Left lung (tissue), 10 donors: ENCODE measurements around the gene MPP3. TPM values are rescaled to one million over a fixed set of nuclear protein-coding genes. Genes with fewer than 3 reads are reported as not detected.

Experiments used
- ATAC-seq: fragments of 200-7000 bp; cut with Tn5 transposase; one replicate; pipeline ENCODE4 v1.9.1; 2020; ENCODE audit warnings: moderate library complexity
- DNase-seq, 4 donors: peaks; one replicate each; pipeline ENCODE4 v3.0.0-alpha.2; 2013 to 2020
- H3K27ac ChIP-seq, 2 donors: fragments of 200-600 bp; sonication (generic) in 1 of 2; one replicate each; pipeline versions ENCODE4 v1.5.0 to v1.8.0; 2020 to 2021
- H3K27me3 ChIP-seq, 2 donors: fragments of 200-600 bp; sonication (generic) in 1 of 2; one replicate each; pipeline versions ENCODE4 v1.5.0 to v1.8.0; 2020 to 2021
- H3K36me3 ChIP-seq, 2 donors: fragments of 200-600 bp; sonication (generic) in 1 of 2; one replicate each; pipeline versions ENCODE4 v1.5.0 to v1.8.0; 2020 to 2021
- H3K4me1 ChIP-seq, 2 donors: fragments of 200-600 bp; one replicate each; pipeline ENCODE4 v1.8.0; 2021
- H3K4me3 ChIP-seq, 2 donors: fragments of 200-600 bp; sonication (generic) in 1 of 2; one replicate each; pipeline versions ENCODE4 v1.5.0 to v1.8.0; 2020 to 2021; ENCODE audit warnings: mild to moderate bottlenecking in 1 of 2
- H3K9me3 ChIP-seq, 2 donors: fragments of 200-600 bp; sonication (generic) in 1 of 2; one replicate each; pipeline versions ENCODE4 v1.5.0 to v1.8.0; 2020 to 2021
- CTCF ChIP-seq, 2 donors: fragments of 200-600 bp; sonication (generic) in 1 of 2; IDR thresholded peaks; one replicate each; pipeline versions ENCODE4 v1.5.0 to v1.8.0; 2021; ENCODE audit warnings: antibody characterized with exemption in 2 of 2
- intact Hi-C, 2 donors: fragments of 100-400 bp; cut with DNase I; formaldehyde crosslinking; loops; one replicate each; pipeline versions ENCODE4 v1.11.2 to v1.14.2; 2022
- polyA plus RNA-seq, 6 donors: library from polyadenylated mRNA; unstranded; fragments of 120-200 nt; gene quantifications; one replicate each; pipeline ENCODE4 v1.2.1, GENCODE V29; 2013; ENCODE audit not compliant: insufficient read length in 6 of 6
- total RNA-seq, 2 donors: library from RNA; stranded (reverse); fragmentation: NEBNext Ultra II Directional; extraction: Animal tissue kit (Norgen Biotek cat#: 25700); gene quantifications; one replicate each; pipeline ENCODE4 v1.2.1, GENCODE V29; 2021
- donor health status: DM: no; HTN: yes; CAD: no.
- donor health status: DM: no; HTN: no; CAD: no.

Gene MPP3
- total and polyA plus RNA-seq, 8 donors = 8.0 to 17.9 (median 13.0) TPM

- Histone ChIP-seq H3K4me1 (peaks cover 6 to 65% of the 10 kb centered on the region in 2 donors), H3K36me3 (peaks cover 0 to 56% of the 10 kb centered on the region in 2 donors), H3K27ac (no peak overlapping the region), H3K27me3 (no peaks in the 10 kb centered on the region), H3K4me3 (no peak overlapping the region), H3K9me3 (no peaks in the 10 kb centered on the region)
- TF ChIP-seq CTCF (IDR thresholded peaks at IDR 0.05) = peak; percentile 58 to 85
- peak in 1 of 4 donors; percentile 55 for DNase-seq
- intact Hi-C loops = no loop called here
- peak; percentile 62 for ATAC-seq
Observed at GRCh38 chr17:43766413-43767052, 66.4 kb downstream of the MPP3 start.

- Histone ChIP-seq H3K4me3 (no peak overlapping the region), H3K36me3 (no peaks in the 10 kb centered on the region), H3K27me3 (peaks cover 16 to 34% of the 10 kb centered on the region in 2 donors), H3K4me1 (peaks cover 0 to 16% of the 10 kb centered on the region in 2 donors), H3K9me3 (no peaks in the 10 kb centered on the region), H3K27ac (no peak overlapping the region)
- peak; percentile 81 to 93 (median 92) for DNase-seq
- TF ChIP-seq CTCF (IDR thresholded peaks at IDR 0.05) = peak; percentile 93 to 96
- peak; percentile 99 for ATAC-seq
- intact Hi-C loops = loop anchor here in 1 of 2 donors (5.0 kb wide), 1 partner anchor 63 kb away; no protein-coding TSS in a partner anchor
Observed at GRCh38 chr17:43760254-43760852, 72.6 kb downstream of the MPP3 start.

GRCh38 chr17:43759836-43760235, 73.1 kb downstream of the MPP3 start:
- no peak for TF ChIP-seq CTCF (IDR thresholded peaks at IDR 0.05)
- Histone ChIP-seq H3K4me1 (peaks cover 0 to 15% of the 10 kb centered on the region in 2 donors), H3K36me3 (no peaks in the 10 kb centered on the region), H3K27ac (no peak overlapping the region), H3K4me3 (no peak overlapping the region), H3K27me3 (peaks cover 21 to 39% of the 10 kb centered on the region in 2 donors), H3K9me3 (no peaks in the 10 kb centered on the region)
- intact Hi-C loops = loop anchor here in 1 of 2 donors (5.0 kb wide), 2 partner anchors 63 to 73 kb away; no protein-coding TSS in a partner anchor
- ATAC-seq = no peak
- no peak for DNase-seq

GRCh38 chr17:43758497-43759174, 74.3 kb downstream of the MPP3 start, which contains the start of gene SOST:
SOST (minus strand) TSS chr17:43758791; CDS start chr17:43758741, 50 bp downstream.
- Histone ChIP-seq H3K4me3 (no peak within 1 kb of the TSS), H3K9me3 (no peaks in the 10 kb centered on the region), H3K27ac (no peak within 1 kb of the TSS), H3K36me3 (no peaks in the 10 kb centered on the region), H3K27me3 (peaks cover 26 to 47% of the 10 kb centered on the region in 2 donors), H3K4me1 (peaks cover 0 to 9% of the 10 kb centered on the region in 2 donors)
- DNase-seq (no peak), ATAC-seq (no peak)
- no peak for TF ChIP-seq CTCF (IDR thresholded peaks at IDR 0.05)
- intact Hi-C loops = loop anchor here in 1 of 2 donors (5.0 kb wide), 1 partner anchor 71 kb away; no protein-coding TSS in a partner anchor
